HL-60 (cell line): ENCODE data around the gene MBNL1.

Experiments used
- CTCF ChIP-seq: IDR thresholded peaks from one replicate; pipeline ENCODE4 v1.5.1; 2011; ENCODE audit warnings: low read length, control low read depth, inconsistent platforms; ENCODE audit not compliant: insufficient read depth
- GABPA ChIP-seq: IDR thresholded peaks from 2 replicates; pipeline ENCODE4 v1.6.1; 2012; ENCODE audit warnings: low read depth
- POLR2AphosphoS5 ChIP-seq: IDR thresholded peaks from 2 replicates; pipeline ENCODE4 v1.6.1; 2012; ENCODE audit warnings: low read depth
- REST ChIP-seq: IDR thresholded peaks from 2 replicates; pipeline ENCODE4 v1.6.1; 2012; ENCODE audit warnings: low read depth; ENCODE audit not compliant: insufficient replicate concordance
- SPI1 ChIP-seq: IDR thresholded peaks from 2 replicates; pipeline ENCODE4 v1.6.1; 2012; ENCODE audit warnings: low read depth, mild to moderate bottlenecking, borderline replicate concordance

- no peak for TF ChIP-seq POLR2AphosphoS5
- no peak for TF ChIP-seq CTCF
- no peak for TF ChIP-seq REST
- no peak for TF ChIP-seq GABPA
- no peak for TF ChIP-seq SPI1
Observed at GRCh38 chr3:152374262-152374990, 105.7 kb downstream of the MBNL1 start.
